HEK293 (cell line): ENCODE results near the gene LAT.

Experiments used
- CTCF ChIA-PET: fragments of 350-600 bp; formaldehyde crosslinking; extraction: SDS; loops from one replicate; lab custom pipeline; 2021; ENCODE audit warnings: antibody characterized with exemption; lab: Yijun Ruan, JAX
- POLR2A ChIA-PET: fragments of 300-600 bp; formaldehyde crosslinking; extraction: SDS; loops from one replicate; lab custom pipeline; 2020; ENCODE audit warnings: antibody characterized with exemption, inconsistent platforms; lab: Yijun Ruan, JAX
- H3K27ac ChIP-seq: fragments of 200-500 bp; sonication (Bioruptor generic); 2 replicates; pipeline ENCODE4 v1.5.1; 2014; ENCODE audit warnings: low read depth, low read length, control low read depth, inconsistent platforms; ENCODE audit errors: extremely low read depth
- H3K36me3 ChIP-seq, 2 experiments: fragments of 200-500 bp in 1 of 2; sonication (Bioruptor generic) in 1 of 2; 1 replicate in 1 of 2; 2 replicates in 1 of 2; pipeline ENCODE4 v1.5.1; 2014 to 2017; ENCODE audit warnings: inconsistent platforms in 2 of 2, low read length in 2 of 2; ENCODE audit not compliant: control insufficient read depth in 2 of 2, insufficient read depth in 1 of 2
- H3K4me1 ChIP-seq: fragments of 200-500 bp; sonication (Bioruptor generic); 2 replicates; pipeline ENCODE4 v1.5.1; 2014; ENCODE audit warnings: mild to moderate bottlenecking, low read length, inconsistent platforms; ENCODE audit not compliant: control insufficient read depth, insufficient read depth
- H3K4me3 ChIP-seq: 2 replicates; pipeline ENCODE4 v1.5.1; 2011; ENCODE audit warnings: low read depth, mild to moderate bottlenecking, control low read depth, low read length, moderate library complexity
- H3K9me3 ChIP-seq: fragments of 200-500 bp; sonication (Bioruptor generic); 2 replicates; pipeline ENCODE4 v1.5.1; 2014; ENCODE audit warnings: low read depth, low read length, inconsistent platforms; ENCODE audit not compliant: control insufficient read depth, insufficient read depth
- GLI4 ChIP-seq: fragments of 450-650 bp; formaldehyde crosslinking; IDR thresholded peaks from 2 replicates; pipeline ENCODE4 v1.5.1; 2016; ENCODE audit warnings: missing biosample characterization, missing genetic modification characterization
- KLF9 ChIP-seq: fragments of 450-650 bp; formaldehyde crosslinking; IDR thresholded peaks from 2 replicates; pipeline ENCODE4 v1.5.1; 2016; ENCODE audit warnings: missing biosample characterization, missing genetic modification characterization, low read depth
- SP2 ChIP-seq: fragments of 450-650 bp; formaldehyde crosslinking; IDR thresholded peaks from 2 replicates; pipeline ENCODE4 v1.5.1; 2016; ENCODE audit warnings: missing biosample characterization, missing genetic modification characterization
- SP3 ChIP-seq: fragments of 450-650 bp; formaldehyde crosslinking; IDR thresholded peaks from 2 replicates; pipeline ENCODE4 v1.5.1; 2016; ENCODE audit warnings: missing biosample characterization, missing genetic modification characterization
- YY1 ChIP-seq: fragments of 450-650 bp; formaldehyde crosslinking; IDR thresholded peaks from 2 replicates; pipeline ENCODE4 v1.5.1; 2018; ENCODE audit warnings: missing biosample characterization, missing genetic modification characterization
- ZBTB7A ChIP-seq: fragments of 450-650 bp; formaldehyde crosslinking; IDR thresholded peaks from 2 replicates; pipeline ENCODE4 v1.5.1; 2016; ENCODE audit warnings: low read depth, missing biosample characterization, missing genetic modification characterization
- ZFP69B ChIP-seq: fragments of 450-650 bp; formaldehyde crosslinking; IDR thresholded peaks from 2 replicates; pipeline ENCODE4 v1.5.1; 2016; ENCODE audit warnings: missing biosample characterization, missing genetic modification characterization
- ZNF221 ChIP-seq: fragments of 450-650 bp; formaldehyde crosslinking; IDR thresholded peaks from 2 replicates; pipeline ENCODE4 v1.5.1; 2017; ENCODE audit warnings: missing biosample characterization, missing genetic modification characterization, borderline replicate concordance
- ZNF266 ChIP-seq: fragments of 450-650 bp; formaldehyde crosslinking; IDR thresholded peaks from 2 replicates; pipeline ENCODE4 v1.5.1; 2016; ENCODE audit warnings: missing biosample characterization, missing genetic modification characterization, low read depth
- ZNF302 ChIP-seq: fragments of 450-650 bp; formaldehyde crosslinking; IDR thresholded peaks from 2 replicates; pipeline ENCODE4 v1.5.1; 2016; ENCODE audit warnings: missing biosample characterization, missing genetic modification characterization, low read depth
- ZNF335 ChIP-seq: fragments of 450-650 bp; formaldehyde crosslinking; conservative IDR thresholded peaks from 2 replicates; pipeline ENCODE4 v1.5.1; 2016; ENCODE audit warnings: missing biosample characterization, missing genetic modification characterization
- ZNF510 ChIP-seq: fragments of 450-650 bp; formaldehyde crosslinking; IDR thresholded peaks from 2 replicates; pipeline ENCODE4 v1.5.1; 2018; ENCODE audit warnings: mild to moderate bottlenecking, missing genetic modification characterization, missing biosample characterization; ENCODE audit not compliant: insufficient replicate concordance
- ZNF530 ChIP-seq: fragments of 450-650 bp; formaldehyde crosslinking; IDR thresholded peaks from 2 replicates; pipeline ENCODE4 v1.5.1; 2016; ENCODE audit warnings: low read depth, missing biosample characterization, missing genetic modification characterization
- ZNF548 ChIP-seq: fragments of 450-650 bp; formaldehyde crosslinking; IDR thresholded peaks from 2 replicates; pipeline ENCODE4 v1.5.1; 2016; ENCODE audit warnings: missing biosample characterization, missing genetic modification characterization
- ZNF621 ChIP-seq: fragments of 450-650 bp; formaldehyde crosslinking; IDR thresholded peaks from 2 replicates; pipeline ENCODE4 v1.5.1; 2017; ENCODE audit warnings: missing biosample characterization, missing genetic modification characterization
- ZNF660 ChIP-seq: fragments of 450-650 bp; IDR thresholded peaks from 2 replicates; pipeline ENCODE4 v1.5.1; 2018; ENCODE audit warnings: missing biosample characterization, mild to moderate bottlenecking, missing genetic modification characterization
- ZNF76 ChIP-seq: fragments of 450-650 bp; formaldehyde crosslinking; IDR thresholded peaks from 2 replicates; pipeline ENCODE4; 2016; ENCODE audit warnings: low read depth, missing biosample characterization, missing genetic modification characterization, borderline replicate concordance
- TF ChIP-seq, protein P1 (sequence below): fragments of 450-650 bp; formaldehyde crosslinking; IDR thresholded peaks from 2 replicates; pipeline ENCODE4 v1.5.1; 2016; ENCODE audit warnings: missing biosample characterization, missing genetic modification characterization
- TF ChIP-seq, protein P2 (sequence below): fragments of 450-650 bp; formaldehyde crosslinking; IDR thresholded peaks from 2 replicates; pipeline ENCODE4 v1.5.1; 2016; ENCODE audit warnings: missing biosample characterization, missing genetic modification characterization

The LAT gene, protein sequence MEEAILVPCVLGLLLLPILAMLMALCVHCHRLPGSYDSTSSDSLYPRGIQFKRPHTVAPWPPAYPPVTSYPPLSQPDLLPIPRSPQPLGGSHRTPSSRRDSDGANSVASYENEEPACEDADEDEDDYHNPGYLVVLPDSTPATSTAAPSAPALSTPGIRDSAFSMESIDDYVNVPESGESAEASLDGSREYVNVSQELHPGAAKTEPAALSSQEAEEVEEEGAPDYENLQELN

DNA sequence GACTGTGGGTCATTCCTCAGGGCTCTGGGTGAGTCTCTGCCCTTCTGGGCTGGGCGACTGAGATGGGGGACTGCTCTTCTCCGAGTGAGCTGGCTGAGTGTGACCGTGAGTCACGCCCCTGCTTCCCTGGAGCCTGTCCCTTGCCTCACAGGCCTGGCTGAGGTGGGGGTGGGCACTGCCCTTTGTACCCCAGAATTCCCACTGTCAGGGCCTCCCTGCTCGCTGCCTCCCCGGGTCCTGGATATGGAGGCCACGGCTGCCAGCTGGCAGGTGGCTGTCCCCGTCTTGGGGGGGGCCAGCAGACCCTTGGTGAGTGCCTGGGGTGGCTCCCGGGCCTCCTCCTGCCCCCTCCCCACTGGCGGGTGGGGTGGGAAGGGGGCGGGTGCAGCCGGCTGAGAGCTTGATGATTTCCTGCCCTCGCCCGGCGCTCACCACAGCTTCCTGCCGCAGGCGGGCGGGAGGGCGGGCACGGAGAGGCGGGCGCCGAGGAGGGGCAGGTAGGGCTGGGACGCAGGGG is at the start of gene LAT:
LAT (plus strand) TSS at position 434 of the 517 bp plus-strand sequence. CDS start 366 bp downstream, outside the sequence.
- ChIA-PET POLR2A (interaction anchor here (0.5 to 0.6 kb wide), 2 partner anchors 44 to 59 kb away, joined by 3 read pairs; no protein-coding TSS in a partner anchor), CTCF (no interaction called here)
- Histone ChIP-seq H3K9me3 (no peaks in the 10 kb centered on the region), H3K27ac (no peak within 1 kb of the TSS), H3K4me3 (no peak within 1 kb of the TSS), H3K36me3 (peaks cover 0 to 55% of the 10 kb centered on the region in 2 experiments; a peak in 2 of 3 replicates), H3K4me1 (no peaks in the 10 kb centered on the region)
- TF ChIP-seq YY1 (no peak), GLI4 (tag by site-specific recombination) (no peak), ZNF548 (no peak), ZNF266 (no peak), ZNF660 (no peak), ZNF335 (tag by site-specific recombination) (no peak), ZNF530 (tag by site-specific recombination) (no peak), ZNF221 (no peak), ZNF510 (tag by site-specific recombination) (no peak), ZNF76 (tag by site-specific recombination) (no peak), ZBTB7A (no peak)
- TF ChIP-seq, protein P1, sequence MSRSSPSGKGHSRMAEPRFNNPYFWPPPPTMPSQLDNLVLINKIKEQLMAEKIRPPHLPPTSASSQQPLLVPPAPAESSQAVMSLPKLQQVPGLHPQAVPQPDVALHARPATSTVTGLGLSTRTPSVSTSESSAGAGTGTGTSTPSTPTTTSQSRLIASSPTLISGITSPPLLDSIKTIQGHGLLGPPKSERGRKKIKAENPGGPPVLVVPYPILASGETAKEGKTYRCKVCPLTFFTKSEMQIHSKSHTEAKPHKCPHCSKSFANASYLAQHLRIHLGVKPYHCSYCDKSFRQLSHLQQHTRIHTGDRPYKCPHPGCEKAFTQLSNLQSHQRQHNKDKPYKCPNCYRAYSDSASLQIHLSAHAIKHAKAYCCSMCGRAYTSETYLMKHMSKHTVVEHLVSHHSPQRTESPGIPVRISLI (tag by site-specific recombination): no peak

DNA sequence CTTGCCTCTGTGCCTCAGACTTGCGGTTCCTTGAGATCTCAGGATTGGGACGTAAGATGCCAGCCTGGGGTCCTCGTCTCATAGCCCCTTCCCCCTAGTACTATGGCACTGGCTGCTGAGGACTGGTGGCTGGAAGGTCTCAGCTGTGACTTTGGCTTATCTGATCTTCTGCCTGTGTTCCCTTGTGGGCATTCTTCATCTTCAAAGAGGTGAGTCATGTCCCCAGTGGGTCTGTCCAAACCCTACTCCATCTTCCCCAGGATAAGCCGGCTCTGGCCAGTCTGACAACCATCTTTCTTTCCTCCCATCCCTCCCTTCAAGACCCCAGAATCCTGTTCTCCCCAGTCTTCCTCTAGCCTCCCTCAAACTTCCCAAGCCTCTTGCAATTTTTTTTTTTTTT is 49.5 kb upstream of the LAT start:
- H3K4me3 ChIP-seq: no peak overlapping the region
- TF ChIP-seq, protein P2, sequence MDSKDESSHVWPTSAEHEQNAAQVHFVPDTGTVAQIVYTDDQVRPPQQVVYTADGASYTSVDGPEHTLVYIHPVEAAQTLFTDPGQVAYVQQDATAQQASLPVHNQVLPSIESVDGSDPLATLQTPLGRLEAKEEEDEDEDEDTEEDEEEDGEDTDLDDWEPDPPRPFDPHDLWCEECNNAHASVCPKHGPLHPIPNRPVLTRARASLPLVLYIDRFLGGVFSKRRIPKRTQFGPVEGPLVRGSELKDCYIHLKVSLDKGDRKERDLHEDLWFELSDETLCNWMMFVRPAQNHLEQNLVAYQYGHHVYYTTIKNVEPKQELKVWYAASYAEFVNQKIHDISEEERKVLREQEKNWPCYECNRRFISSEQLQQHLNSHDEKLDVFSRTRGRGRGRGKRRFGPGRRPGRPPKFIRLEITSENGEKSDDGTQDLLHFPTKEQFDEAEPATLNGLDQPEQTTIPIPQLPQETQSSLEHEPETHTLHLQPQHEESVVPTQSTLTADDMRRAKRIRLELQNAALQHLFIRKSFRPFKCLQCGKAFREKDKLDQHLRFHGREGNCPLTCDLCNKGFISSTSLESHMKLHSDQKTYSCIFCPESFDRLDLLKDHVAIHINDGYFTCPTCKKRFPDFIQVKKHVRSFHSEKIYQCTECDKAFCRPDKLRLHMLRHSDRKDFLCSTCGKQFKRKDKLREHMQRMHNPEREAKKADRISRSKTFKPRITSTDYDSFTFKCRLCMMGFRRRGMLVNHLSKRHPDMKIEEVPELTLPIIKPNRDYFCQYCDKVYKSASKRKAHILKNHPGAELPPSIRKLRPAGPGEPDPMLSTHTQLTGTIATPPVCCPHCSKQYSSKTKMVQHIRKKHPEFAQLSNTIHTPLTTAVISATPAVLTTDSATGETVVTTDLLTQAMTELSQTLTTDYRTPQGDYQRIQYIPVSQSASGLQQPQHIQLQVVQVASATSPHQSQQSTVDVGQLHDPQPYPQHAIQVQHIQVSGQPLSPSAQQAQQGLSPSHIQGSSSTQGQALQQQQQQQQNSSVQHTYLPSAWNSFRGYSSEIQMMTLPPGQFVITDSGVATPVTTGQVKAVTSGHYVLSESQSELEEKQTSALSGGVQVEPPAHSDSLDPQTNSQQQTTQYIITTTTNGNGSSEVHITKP: 0 out of 2 replicates have a peak, but pooled peaks have one; percentile 36
- no peak for TF ChIP-seq ZNF302
- no peaks in the 10 kb centered on the region for H3K9me3 ChIP-seq
- H3K36me3 ChIP-seq: no peaks in the 10 kb centered on the region
- H3K27ac ChIP-seq: no peak overlapping the region
- H3K4me1 ChIP-seq: no peaks in the 10 kb centered on the region
- POLR2A ChIA-PET: no interaction called here
- CTCF ChIA-PET: no interaction called here

DNA sequence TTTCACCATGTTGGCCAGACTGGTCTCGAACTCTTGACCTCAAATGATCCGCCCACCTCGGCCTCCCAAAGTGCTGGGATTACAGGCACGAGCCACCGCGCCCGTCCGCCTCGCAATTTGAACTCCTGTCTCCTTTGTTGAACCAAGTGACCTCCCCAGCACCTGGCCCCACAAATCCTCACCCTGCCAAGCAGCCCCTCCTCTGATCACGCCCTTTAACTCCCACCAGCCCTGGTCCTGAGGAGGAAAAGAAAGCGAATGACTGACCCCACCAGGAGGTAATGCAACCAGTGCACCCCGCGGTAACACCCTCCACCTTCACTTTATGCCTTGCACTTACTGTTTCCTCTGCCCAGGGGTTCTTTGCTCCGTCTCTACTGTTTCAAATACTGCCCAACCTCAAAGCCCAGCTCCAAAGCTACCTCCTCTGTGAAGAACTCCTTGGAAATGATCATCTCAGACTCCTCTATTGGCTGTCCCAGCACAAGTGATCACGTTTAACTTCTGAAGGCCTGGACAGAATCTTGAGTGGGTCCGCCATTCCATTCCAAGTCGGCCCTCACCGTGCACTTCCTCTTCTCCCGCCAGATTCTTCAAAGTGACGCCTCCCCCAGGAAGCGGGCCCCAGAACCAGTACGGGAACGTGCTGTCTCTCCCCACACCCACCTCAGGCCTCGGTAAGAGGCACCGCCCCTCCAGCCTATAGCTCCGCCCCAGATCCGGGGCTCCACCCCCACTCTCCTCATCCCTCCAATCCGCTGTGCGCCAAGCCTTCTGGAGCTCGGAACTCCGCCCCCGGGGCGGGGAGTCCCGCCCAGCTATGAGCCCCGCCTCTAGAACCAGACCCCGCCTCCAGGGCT is 48.7 kb upstream of the LAT start:
- H3K4me1 ChIP-seq: no peaks in the 10 kb centered on the region
- no peak overlapping the region for H3K4me3 ChIP-seq
- no peak overlapping the region for H3K27ac ChIP-seq
- ChIA-PET POLR2A (interaction anchor here (1.0 kb wide), 2 partner anchors 9 to 15 kb away, joined by 3 read pairs; partner anchors contain the start of gene NFATC2IP), CTCF (interaction anchor here (0.9 kb wide), 1 partner anchor 8 kb away, joined by 3 read pairs; no protein-coding TSS in a partner anchor)
- H3K36me3 ChIP-seq: no peaks in the 10 kb centered on the region
- H3K9me3 ChIP-seq: no peaks in the 10 kb centered on the region
- TF ChIP-seq KLF9 (tag by site-specific recombination): peak; percentile 45; the same call in 1 of the 2 replicates
- no peak for TF ChIP-seq ZNF548
- peak; percentile 72 for TF ChIP-seq SP3 (tag by site-specific recombination)
- 0 out of 2 replicates have a peak, but pooled peaks have one; percentile 34 for TF ChIP-seq ZFP69B (tag by site-specific recombination)
- TF ChIP-seq SP2 (tag by site-specific recombination): peak; percentile 68
- TF ChIP-seq ZNF621 (tag by site-specific recombination): no peak
